Stimulated activated CD4-positive, alpha-beta T cell treated with anti-CD3 and anti-CD28 coated beads, Interleukin-15, amount 100 ng/mL, for 24 hours (primary cell): ENCODE measurements around the gene HOXB4.

ENCODE experiments used
- DNase-seq: peaks from one replicate; pipeline ENCODE4 v3.0.0-alpha.2; 2020

Gene HOXB4

DNA sequence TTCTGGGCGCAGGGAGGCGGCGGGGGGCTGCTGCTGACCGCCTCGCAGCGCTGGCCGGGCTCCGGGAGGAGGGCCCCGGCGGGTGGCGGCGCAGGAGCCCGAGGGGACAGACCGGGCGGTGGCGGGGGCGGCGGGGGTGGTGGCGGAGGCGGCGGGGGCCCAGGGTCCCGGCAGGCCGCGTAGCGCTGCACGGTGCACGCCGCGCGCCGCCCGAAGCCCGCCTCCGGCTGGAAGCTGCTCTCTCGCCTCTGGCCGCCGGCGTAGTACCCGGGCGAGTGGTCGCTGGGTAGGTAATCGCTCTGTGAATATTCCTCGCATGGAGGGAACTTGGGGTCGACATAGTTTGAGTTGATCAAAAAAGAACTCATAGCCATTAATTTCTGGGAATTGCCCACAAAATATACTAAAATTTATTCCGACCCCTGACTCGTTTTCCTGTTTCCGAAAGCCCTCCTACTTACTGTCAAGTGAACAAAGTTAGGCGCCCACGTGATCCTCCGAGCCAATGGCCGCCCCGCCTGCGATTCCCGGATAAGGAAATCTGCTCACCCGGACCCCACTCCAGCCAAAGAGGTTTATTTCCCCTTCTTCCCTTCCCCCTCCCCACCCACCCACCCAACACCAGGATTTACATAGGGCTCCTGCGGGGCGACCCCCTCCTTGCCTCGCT is at the start of gene HOXB4:
Gene HOXB4 (minus strand): TSS at position 405 of the 670 bp plus-strand sequence. CDS start 31 bp downstream, at position 374.
- peak; percentile 83 for DNase-seq

DNA sequence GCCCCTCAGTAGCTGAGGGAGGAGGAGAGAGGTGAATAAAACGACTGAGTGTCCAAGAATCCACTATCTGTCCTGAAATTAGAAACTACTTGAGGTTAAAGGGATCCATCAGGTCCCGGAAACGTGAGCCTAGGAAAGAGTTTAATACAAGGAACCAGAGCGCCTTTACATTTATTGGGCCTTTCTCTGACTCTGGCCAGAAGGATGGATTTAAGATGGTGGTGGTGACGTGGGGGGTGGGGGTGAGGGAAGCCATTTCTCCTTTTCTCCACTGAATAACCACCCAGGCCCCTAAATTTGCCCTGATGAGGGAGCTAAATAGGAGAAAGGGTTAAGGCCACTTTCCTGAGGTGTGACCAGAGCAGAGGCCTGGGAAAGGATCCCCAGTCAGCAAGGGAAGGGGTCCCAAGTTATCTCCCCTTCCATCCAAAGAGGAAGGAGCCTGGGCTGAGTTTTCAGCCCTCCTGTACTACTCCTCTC is 49.0 kb upstream of the HOXB4 start:
- DNase-seq, result no peak

DNA sequence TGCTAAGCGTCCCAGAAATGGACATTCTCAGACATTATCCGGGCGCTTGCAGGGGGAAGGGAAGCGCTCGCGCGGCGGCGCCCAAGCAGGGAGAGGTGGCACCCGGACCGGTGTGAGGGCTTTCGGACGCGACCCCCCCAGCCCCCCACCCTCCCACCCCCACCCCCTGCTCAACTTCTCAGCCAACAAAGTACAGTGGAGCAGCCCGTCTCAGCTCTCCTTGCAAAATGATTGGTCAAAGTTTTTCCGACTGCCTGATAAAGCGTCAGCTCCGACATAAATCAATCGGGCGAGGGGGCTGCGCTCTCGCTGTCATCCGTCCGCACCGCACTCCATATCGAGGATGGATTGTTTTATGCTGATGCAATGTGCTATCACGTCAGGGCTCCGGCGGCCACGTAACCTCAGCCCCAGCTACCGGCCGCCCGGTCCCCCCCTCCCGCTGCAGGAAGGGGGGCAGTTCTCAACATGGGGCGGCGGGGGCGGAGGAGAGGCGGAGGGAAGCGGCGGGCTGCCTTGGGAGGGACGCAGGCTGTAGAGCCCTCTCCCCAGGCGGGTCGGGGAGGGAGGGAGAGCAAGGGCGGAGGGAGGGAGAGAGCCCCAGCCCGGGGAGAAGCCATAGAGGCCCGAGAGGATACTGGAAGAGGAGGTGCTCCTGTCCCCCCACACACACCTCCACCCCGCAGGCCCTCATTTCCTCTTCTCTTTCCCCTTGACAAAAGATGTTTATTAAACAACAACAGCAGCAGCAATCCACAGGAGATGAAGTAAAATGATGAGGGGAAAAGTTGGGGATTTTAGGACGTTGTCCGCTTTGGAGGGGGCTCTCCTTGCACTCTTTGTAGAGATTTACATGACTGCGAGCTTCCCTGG is 48.3 kb upstream of the HOXB4 start, which contains the start of gene HOXB9:
Gene HOXB9 (minus strand): TSS at position 114 of the 873 bp plus-strand sequence. CDS start 89 bp downstream, at position 25.
- peak; percentile 63 for DNase-seq

DNA sequence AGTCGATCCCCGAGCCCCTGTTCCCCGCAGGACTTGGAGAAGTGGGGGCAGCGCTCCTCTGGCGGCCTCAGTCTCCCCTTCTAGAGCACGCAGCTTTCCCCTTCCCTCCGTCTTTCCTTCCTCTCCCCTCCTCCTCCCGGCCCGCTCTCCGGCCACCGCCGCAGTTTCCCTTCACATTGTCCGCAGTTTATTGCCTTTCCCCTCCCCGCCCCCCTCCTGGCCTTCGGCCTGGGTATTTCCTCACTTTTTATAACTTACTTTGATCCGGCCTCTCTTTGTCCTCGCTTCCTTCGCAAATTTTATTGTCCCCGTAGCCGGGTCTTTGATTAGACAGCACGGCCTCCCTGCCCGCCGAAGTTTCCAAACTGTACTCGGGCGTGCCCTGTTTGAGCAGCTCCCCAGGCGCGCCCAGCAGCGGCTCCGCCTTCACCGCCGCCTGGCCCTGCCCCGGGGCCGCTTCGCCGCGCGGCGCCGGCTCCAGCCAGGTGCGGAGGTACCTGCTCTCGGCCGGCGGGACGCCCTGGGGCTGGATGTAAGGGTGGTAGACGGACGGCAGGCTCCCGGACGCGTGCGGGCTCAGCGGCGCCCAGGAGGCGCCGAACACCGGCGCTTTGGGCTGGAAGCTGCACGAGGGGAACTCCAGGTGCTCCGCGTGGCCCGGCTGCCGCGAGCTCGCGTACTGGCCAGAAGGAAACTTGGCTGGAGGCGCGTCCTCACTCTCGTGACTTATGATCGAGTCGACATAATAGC is 47.5 kb upstream of the HOXB4 start:
- peak; percentile 64 for DNase-seq

DNA sequence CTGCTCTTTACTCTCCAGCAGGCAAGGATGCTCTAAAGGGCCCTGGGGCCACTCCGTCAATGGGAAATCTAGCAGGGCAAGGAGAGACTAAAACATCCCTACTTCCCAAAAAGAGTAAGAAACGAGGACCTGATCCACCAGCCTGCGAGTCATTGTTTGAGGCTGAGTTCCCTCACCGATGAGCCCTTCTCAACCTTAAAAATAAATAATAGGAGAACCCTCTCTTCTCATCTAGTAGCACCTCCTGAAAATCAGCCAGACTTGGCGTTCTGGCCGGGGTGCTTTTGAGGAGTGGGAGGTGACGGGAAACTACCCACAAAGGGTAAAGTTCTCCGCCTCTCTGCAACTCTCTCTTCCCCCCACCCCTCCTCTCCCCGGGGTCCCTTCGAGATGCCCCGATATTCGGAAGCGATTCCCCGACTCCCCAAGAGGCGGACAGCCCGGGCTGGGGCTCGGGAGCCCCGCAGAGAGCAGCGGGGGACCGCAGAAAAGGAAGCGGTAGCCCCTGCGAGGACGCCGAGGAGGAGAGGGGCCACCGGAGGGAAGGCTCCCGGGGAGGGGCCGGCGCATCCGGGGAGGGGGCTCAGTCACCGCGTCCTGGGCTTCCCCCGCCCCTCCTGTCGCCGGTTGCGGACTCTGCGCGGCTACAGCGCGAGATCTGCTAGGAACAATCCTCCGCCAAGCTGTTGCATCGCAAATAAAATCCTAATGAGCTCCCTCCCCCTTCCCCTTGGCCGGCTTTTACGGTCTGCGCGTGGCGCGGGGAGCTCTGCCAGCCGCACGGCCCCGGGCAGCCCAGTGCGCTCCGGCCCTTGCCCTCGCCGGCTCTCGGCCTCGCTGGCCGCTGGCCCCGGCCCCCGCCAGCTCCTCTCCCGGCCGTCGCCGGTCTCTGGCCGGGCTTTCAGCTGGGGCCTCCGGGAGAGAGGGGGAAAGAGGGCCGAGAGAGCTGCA is 46.7 kb upstream of the HOXB4 start:
- DNase-seq, result no peak

DNA sequence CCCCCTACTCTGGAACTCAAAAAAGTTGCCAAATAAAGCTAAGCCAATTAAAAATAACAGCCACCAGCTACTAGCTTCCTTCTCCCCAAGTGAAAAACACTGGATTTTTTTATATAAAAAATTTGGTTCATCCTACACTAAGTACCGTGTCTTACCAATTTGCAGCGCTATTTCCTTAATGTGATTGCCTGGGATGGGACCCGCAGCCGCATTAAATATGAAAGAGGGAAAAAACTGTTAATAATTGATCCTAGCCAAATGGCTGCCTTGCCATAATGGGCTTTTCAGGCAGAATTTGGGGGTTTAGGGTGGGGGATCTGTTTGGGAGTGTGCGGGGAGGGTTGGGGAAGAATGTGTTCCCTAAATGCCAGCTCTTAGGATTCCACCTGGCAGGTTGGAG is 46.0 kb upstream of the HOXB4 start:
- DNase-seq, result no peak

DNA sequence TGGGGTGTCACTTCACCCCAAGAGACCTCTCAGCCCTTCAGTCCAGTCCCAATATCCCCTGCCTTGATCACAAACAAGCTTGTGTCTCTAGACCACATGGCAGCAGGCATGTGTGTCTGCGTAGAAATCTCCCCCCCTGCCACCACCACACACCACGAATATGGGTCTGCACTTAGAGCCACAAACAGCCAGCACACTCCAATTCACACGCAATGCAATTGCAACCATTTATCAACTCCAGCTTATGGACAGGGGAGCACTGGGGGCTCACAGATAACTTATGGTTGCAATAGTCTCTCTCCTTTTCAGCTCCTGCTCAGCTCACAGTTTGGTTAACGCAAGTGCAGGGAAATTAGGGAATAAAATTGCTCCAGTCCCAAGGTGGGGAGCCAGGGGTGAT is 45.4 kb upstream of the HOXB4 start:
- DNase-seq, result no peak

DNA sequence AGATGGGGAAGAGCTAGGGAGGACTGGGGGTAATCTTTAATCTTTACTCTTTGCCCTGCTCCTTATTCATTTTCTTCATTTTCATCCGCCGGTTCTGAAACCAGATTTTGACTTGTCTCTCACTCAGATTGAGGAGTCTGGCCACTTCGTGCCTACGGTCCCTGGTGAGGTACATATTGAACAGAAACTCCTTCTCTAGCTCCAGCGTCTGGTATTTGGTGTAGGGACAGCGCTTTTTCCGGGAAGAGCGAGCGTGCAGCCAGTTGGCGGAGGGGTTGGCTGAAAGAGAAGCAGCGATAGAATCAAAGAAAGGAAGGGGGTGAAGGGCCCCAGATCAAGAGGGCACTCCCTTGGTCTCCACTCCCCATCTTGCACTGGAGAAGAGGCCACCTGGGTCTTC is 44.7 kb upstream of the HOXB4 start:
- DNase-seq, result no peak

DNA sequence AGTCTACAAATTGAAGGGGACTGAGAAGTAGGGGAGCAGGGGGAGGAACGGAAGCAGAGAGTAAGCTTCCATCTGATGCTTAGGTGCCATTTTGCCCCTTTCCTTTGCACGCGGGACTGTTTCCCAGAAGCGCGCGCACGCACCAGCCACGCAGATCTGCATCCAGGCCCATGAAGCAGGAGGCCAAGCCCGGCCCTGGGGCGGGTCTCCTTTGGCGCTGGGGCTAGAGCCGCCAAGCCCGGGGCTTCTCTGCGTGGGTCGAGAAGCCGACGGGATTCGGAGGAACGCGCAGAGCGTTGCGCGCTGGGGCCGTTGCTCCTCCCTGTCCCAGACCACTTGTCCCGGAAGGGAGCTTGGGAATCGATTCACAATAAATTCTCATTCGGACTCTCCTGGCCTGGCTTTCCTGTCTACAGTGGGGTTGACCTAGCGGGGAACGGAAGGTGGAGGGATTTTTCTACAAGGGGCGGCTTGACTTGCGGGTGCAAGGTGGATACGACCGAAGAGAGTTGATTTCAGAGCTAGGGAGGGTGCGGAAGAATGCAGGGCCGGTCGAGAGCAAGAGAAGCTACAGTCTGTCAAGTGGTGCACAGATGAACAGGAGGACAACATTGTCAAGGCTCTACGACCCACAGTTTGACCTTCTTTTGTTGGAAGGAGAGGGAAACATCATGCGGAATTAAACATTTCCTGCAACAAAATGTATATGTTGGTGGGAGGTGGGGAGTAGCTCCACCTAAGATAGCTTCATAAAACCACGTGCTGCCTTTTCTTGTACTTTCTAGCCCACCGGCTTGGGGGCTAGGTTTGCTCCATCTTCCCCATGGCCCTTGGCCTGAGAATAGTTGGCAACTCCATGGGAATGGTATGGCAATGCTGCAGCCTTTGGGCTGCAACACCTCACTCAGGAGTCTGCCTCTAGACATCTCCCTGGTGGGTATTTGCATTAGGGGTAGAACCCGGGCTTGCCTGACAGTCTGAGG is 43.6 kb upstream of the HOXB4 start:
- no peak for DNase-seq

DNA sequence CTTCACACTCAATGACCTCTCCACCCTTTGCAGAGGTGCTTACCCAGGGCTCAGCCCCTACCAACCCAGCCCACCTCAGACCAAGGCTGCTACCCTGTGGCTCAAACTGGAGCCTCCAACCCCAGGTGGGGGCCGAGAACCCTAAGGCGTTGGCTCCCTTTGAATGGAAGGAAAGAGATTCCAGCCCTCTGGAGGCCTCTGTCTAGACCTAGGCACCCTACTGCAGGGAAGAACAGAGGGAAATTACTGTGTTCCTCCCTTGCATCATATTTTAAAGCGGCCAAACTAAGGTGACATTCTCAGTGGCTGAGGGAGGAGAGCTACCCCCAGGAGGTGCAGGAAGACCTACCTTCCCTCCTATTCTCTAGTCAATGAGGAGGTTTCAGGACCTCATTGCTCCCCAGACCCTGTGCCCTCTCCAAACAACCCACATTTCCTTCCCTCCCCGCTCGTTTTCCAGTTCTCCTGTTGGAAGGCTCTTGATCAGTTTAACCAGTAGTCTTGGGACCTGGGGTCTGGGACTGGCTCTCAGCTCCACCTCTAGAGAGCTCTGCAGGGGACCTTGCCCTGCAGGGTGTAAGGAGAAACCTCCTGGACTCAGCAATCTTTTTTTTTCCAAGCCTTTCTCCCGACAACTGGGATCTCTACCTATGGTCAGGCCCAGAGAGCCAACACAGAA is 42.5 kb upstream of the HOXB4 start:
- no peak for DNase-seq

DNA sequence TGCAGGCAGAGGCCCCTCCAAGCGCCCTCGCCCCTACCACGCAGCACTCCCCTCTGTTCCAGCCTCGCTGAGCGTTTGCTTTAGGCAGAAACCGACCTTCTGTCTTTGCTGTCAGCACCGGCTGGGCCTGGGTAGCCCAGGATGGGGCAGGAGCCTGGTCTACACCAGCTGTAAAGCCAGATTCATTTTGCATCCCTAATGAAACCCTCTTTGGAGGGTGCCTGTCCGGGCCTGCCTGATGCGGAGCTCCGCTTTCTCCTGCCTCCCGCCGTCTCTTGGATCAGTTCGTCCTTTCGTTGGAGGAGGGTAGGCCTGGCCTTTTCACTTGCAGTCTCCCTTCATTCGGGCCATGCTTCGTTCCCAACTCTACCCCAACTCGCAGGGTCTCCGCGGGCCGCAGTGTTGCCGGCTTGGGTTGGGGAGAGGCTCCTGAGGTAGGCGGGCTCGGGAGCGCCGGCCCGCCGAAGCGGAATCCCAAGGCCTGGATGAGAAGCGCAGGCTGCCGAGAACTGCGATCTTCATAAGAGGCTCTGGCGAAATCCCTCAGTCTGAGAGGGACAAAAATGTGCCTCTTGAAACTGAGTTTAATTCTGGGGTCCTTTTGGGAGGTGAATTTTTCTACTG is 41.8 kb upstream of the HOXB4 start:
- no peak for DNase-seq

DNA sequence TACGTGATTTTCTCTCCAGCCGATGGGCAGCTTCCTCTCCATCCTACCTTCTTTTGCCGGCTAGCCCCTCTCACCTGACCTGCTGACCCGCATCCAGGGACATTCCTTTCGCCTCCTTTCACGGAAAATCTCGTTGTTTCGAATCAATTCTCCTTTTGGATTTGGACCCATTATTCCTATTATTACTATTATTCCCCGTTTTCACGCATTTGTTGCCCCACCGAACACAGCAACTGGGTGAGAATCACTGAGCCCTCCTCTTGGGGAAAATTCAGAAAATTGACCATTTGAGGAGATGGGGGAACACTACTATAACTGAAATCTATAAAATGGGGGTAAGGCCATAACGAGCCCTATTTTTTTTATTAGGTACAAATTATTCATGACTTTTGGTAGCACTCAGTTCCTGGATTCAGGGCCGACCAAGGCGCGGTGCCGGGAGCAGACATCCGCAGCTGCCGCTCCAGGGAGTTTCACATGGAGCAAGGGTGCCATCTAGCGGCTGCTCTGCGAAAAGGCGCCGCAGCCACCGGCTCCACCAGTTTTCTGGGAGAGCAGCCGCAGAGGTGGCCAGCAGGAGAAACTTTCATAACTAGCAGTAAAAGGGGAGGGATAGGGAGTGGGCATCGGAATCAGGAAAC is 40.2 kb upstream of the HOXB4 start:
- peak; percentile 87 for DNase-seq

DNA sequence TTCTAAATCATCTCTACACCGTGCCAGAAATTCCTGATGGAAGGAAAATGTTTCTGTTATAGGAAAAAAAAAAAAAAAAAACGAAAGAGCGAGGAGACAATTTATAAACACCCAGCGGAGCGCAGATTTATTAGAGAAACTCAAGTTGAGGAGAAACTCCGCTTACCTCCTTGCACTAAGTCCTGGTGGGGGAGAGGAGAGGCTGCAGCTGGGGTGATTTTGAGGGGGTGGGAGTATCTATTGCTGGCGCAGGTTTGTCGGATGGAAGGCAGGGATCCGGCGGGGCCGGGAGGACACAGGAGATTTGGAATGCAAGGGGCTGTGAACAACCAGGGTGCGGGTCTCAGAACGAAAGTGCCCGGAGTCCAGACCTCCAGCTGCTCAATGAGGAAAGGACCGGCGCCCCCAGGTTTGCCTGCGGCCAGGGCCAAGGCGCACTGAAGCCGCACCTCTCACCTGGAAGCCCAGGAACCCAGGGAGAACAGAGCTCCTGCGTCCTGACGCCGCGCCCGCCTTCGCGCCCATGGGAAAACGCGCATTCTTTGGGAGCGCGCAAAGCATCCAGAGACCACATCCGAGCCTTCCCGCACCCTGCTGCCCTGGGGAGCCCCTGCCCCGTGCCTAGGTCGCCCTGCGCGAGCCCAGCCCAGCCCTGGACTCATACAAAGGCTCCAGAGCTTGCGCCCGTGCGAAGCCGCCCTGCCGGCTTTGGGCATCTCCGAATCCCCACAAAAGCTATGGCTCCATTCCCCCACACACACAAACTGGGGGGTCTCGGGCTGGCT is 39.5 kb upstream of the HOXB4 start:
- peak; percentile 20 for DNase-seq

DNA sequence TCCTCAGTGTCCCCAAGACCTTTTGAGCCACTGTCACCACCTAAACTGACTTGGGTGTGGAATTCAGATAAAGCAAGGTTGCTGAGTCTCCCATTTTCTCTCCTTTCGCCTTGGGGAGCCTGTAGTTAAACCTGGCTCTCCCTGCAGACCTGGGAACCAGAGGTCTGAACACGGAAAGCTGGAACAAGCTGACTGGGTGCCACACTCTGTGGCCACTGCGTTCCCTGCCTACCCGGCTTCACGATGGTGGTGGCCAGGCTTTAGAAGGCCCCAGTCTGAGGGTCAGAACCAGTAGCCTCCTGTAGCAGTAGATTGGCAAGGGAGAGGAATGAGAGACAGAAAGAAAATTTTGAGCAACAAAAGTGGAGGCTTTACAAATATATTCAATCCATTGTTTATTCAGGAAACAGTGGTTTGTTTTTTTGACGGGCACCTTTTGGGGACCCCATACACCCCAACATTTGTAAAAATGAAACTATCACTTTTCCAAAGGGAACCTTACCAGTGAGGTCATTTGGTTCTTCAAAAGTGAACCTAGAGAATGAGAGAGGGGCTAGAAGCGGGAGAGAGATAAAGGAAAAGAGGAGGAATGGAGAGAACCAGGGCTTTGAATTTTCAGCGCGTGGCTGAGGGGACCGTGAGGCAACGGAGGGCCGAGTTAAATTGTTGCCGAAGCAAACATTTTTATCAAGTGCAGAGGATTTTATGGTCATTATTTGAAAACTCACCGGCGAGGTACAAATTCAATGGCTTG is 38.7 kb upstream of the HOXB4 start:
- DNase-seq, result no peak

DNA sequence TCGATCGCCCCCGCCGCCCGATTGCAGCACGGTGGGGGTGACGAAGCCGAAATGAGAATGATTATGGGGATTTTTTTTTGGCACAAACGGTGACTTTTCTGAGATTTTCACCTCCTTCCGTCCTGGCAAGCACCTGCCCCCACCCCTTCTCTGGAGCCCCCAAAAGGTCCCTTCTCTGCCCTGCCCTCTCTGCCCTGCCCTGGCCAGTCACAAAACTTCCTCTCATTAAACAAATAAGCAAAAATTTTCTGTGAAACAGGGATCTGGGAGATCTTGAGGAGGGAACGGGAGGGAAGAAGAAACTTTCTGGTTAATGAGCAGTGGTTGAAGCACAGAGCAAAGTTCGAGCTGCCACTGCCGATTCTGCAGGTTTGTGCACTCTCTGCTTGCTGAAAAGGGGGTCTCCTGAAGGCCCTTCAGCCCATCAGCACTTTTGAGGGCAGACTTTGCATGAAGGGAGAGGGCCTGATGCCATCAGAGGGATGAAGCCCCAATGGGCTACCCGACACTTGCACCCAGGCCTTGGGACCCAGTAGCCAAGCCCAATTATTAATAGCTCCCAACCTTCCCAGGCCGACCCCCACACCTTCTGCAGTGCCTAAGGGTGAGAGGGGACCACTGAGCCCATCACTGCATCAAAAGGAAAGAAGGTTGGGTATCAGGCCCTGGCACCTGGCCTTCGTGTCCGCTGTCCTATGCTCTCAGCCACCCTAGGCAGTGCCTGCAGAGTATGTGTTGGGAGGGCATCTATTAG is 38.0 kb upstream of the HOXB4 start:
- no peak for DNase-seq

DNA sequence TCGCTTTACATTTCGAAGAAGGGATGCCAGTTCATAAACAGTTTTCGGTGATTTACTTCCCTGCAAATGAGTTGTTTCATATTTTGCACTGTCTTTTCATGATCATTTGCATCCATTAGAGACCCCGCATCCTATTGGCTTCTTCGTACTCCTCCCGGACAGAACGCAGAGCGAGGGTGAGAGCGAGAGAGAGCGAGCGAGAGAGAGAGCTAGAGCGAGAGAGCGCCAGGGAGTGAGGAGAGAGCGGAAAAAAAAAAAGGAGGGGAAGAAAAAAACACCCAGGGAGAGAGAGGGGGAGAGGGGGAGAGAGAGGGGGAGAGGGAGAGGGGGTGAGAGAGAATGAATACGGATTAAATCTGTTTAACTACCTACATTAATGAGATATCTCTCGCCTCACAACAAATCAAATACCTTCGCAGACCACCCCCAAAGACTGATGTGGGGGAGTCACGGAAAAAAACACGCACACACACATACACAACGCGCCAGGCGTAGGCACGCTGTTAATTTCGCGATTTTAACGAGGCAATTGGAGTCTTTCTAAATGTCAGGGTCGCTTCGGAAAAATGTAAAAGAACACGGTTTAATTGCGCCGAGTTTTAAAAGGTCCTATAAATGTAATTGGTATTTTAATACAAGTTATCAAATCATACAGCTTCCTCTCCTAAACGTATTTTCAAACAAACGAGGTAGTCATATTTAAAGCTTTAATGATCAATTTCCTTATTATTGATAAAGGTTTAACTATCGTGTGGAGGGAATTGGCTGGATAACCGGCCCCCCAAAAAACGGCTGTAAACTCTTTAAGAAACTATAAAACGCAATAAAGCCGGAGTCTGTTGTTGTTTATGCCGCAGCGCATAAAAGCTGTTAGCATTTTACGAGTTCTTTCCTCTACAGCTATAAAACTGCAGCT is 37.2 kb upstream of the HOXB4 start, which contains the start of gene HOXB8:
Gene HOXB8 (minus strand): TSS at position 246 of the 916 bp plus-strand sequence. CDS start 588 bp downstream, outside the sequence.
- DNase-seq, result no peak
